Right forelimb (tissue), 1 donor: ENCODE results near the gene ARMC10.
"Not testable (repeated sequence)": the region's sequence is repeated elsewhere in the genome, so short reads cannot be mapped to it uniquely, and the experiment has no call there.

ENCODE experiments used
- DNase-seq: peaks from one replicate; pipeline ENCODE4 v3.0.0-alpha.2; 2018

ARMC10 gene

DNA sequence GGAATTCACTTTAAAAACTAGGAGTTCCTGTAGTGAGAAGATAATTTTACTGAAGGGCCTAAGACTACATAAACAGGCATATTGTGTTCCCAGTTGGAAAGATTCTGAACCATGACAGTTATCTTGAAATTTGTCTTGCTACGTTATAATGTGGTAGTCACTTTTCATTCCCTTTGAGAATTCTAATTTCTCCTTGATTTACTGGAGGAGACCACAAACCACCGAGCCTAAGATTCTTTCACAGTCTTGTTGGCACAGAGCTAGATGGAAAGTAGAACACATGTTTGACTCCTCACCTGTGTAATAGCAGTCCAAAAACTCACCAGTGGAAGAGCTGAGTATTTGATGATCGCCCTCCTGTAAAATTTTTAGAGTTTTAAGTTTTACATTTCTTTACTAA, 4.9 kb downstream of the ARMC10 start:
- DNase-seq = no peak

DNA sequence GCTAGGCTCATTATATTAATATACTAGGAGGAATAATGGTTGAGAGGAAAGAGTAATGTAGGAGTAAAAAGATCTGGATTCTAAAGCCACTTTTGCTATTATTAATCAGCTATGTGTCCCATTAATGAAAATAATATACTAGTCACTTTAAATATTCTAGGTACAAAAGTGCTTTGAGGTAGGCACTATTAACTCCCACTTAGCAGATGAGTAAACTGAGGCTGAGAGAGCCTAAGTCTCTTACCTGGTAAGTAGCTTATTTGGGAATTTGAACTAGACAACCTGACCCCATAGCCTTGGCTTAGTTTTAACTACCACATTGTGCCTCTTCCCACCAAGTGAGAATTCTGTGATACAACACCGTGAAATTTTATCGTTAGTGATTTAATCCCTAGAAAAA, 6.0 kb downstream of the ARMC10 start:
- DNase-seq = no peak

DNA sequence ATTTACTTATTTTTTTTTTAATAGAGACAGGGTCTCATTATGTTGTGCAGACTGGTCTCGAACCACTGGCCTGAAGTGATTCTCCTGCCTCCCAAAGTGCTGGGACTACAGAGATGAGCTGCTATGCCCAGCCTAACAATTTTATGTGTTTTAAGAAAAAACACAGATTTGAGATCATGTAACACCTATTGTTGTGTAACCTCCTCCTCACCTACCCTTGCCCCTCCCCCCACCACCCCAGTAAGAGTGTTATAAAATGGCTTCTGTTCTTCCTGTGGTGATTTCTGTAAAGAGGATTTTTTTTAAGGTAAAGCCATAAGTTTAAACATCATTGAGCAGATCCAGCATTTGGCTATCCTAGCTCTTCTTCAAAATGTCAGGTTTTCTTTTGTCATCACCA, 7.6 kb downstream of the ARMC10 start:
- DNase-seq = no peak

DNA sequence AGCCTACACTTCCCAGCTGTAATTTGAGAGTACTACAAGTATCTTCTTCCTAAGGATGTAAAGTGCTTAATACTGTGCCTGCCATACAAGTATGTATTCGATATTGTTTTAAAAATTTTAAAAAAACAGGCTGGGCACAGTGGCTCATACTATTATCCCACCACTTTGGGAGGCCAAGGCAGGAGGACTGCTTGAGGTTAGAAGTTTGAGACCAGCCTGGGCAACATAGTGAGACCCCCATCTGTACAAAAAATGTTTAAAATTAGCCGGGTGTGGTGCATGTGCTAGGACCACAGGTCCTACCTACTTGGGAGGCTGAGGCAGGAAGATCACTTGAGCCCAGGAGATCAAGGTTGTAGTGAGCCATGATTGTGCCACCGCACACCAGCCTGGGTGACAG, 8.3 kb downstream of the ARMC10 start:
- no peak for DNase-seq

DNA sequence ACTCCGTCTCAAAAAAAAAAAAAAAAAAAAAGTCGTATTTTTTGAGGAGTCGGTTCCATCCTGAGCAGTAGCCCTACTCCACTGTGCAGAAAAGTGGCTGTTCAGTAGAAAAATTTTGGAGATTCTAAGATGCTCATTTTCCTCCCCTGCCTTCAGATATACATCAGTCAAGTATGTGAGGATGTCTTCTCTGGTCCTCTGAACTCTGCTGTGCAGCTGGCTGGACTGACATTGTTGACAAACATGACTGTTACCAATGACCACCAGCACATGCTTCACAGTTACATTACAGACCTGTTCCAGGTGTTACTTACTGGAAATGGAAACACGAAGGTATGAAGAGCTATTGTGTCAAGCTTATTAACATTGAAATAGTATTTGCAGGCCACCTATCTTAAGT, 17.4 kb downstream of the ARMC10 start:
- not testable (repeated sequence) for DNase-seq

DNA sequence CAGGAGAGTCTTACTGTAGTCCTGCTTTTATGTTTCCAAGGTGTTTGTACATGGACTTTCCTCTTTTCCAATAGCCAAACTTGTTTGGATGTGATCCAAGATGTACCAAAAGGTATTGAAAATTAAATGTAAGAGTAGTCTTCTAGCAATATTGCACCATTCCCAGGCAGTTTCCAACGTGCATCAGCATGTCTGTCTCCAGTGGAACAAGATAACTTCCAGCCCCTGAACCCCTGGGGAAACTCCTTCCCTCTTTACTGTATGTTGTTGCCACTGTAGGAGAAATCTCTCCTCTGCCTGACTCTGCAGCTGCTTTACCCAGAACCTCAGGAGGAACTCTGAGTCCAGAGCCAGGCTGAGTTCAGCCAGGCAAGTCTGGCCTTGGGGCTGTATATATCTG, 18.5 kb downstream of the ARMC10 start:
- DNase-seq = no peak

DNA sequence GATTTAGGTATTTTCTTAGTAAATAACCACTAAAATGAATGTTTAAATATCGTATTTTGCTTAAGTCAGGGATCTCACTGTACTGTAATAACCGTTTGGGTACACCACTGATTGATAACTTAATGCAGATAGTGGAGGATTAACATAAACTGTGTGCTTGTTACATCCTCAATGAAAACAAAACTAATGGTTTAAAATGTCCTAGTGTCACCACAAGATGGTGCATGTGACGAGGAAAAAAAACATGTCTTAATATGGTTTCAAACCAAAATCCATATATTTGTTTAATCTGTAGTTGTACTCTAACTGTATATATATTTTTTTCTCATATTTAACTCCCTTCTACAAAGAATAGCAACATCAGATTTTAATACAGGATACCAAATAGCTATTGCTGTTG, 19.2 kb downstream of the ARMC10 start:
- DNase-seq = no peak

DNA sequence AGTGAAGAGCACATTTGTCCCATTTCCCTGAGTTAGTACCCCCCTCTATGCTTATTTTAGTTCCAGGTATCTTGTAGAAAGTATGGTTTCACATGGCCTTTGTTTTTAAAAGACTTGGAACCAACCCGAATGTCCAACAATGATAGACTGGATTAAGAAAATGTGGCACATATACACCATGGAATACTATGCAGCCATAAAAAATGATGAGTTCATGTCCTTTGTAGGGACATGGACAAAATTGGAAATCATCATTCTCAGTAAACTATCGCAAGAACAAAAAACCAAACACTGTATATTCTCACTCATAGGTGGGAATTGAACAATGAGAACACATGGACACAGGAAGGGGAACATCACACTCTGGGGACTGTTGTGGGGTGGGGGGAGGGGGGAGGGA, 20.6 kb downstream of the ARMC10 start:
- DNase-seq = not testable (repeated sequence)

DNA sequence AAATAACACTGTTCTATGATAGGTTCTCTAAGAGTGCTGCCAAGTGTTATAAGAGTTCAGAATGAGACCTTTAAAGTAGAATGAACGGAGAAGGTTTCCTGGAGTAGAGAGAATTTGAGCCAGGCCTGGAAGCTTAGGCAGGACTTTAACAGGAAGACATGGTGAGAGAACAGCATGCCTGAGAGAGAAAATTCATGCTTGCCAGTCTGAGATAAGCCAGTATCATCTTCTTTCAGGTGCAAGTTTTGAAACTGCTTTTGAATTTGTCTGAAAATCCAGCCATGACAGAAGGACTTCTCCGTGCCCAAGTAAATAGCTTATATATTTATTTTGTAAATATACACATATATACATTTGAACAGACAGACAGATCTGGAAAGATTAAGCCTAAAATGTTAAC, 22.1 kb downstream of the ARMC10 start:
- no peak for DNase-seq

DNA sequence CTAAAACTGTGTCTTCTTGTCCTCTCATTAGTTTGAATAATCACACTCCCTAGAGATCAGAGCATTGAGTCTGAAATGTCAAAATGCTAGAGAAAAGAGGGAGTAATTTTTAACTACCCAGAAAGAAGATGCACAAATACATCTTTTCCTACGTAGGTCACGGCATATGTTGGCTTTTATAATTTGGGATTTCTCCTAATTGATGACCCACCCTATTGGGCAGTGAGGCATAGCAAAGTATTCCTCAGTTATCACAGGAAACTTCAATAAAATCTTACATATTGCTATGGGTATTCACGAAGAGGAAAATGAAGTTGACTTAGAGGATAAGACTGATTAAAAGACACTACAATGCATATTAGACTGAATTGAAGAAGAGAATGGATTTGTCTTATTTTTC, 25.4 kb downstream of the ARMC10 start:
- no peak for DNase-seq

DNA sequence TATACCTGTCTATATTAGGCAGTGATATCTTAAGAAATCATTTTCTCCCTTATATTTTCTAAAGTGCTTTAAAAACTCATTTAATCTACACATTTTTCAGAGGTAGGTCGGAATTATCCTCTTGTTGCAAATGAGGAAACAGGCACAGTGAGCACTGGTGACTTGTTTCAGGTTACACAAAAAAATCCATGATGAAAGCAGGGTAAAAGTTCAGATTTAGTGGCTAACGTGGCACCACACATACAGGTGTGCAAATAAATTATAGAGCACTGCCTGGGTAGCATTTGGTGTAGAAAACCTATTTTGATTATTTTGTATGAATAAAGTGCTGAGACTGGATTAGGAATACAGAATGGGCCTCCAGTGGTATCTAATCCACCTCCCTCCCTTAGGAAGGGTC, 26.6 kb downstream of the ARMC10 start:
- DNase-seq = no peak

DNA sequence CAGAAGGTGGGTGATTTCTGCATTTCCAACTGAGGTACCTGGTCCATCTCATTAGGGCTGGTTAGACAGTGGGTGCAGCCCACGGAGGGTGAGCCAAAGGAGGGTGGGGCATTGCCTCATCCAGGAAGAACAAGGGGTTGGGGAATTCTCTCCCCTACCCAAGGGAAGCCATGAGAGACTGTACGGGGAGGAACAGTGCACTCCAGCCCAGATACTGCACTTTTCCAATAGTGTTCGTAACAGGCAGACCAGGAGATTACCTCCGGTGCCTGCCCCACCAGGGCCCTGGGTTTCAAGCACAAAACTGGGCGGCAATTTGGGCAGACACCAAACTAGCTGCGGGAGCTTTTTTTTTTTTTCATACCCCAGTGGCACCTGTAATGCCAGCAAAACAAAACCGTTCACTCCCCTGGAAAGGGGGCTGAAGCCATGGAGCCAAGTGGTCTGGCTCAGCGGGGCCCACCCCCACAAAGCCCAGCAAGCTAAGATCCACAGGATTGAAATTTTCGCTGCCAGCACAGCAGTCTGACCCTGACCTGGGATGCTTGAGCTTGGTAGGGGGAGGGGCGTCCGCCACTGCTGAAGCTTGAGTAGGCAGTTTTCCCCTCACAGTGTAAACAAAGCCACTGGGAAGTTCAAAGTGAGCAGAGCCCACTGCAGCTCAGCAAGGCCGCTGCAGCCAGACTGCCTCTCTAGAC, 31.2 kb downstream of the ARMC10 start:
- no peak for DNase-seq

DNA sequence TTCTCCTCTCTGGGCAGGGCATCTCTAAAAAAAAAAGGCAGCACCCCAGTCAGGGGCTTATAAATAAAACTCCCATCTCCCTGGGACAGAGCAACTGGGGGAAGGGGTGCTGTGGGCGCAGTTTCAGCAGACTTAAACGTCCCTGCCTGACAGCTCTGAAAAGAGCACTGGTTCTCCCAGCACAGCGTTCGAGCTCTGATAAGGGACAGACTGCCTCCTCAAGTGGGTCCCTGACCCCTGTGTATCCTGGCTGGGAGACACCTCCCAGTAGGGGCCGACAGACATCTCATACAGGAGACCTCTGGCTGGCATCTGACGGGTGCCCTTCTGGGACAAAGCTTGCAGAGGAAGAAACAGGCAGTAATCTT, 31.7 kb downstream of the ARMC10 start:
- DNase-seq = not testable (repeated sequence)

DNA sequence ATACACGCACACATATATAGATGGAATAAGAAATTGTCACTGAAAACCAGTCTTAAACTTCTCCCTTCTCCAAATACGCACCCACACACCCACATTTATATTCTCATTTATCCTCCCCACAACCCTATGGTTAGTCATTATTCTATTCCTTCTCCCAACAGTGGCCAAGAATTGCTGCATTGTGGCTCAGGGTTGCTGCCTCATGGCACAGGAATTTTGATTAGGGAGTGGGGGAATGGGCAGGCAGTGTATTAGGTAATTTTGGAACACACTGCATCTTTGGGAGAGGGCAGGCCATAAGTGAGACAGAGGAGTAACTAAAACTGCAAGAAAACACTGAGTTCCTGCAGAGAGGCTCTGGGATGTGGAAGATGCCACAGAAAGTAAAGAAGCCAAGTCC, 38.2 kb downstream of the ARMC10 start:
- no peak for DNase-seq

DNA sequence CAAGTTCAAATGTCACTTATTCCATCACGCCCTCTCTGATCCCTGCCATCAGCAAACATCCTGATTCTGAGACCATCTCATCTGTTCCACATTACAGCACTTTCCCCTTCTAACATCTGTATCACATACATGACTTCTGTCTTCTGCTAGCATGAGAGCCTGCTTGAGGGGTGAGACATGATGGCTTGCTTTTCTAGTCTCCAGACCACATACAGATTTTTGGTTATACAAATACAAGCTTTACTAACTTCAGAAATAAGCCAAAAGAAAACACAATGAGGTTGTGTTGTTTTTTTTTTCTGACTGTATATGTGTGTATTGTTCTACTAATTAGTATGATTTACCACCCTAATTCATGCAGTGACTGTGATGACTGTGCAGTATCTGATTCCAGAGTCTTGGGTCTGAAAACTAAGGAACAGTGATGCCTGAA, 39.7 kb downstream of the ARMC10 start:
- DNase-seq = no peak

DNA sequence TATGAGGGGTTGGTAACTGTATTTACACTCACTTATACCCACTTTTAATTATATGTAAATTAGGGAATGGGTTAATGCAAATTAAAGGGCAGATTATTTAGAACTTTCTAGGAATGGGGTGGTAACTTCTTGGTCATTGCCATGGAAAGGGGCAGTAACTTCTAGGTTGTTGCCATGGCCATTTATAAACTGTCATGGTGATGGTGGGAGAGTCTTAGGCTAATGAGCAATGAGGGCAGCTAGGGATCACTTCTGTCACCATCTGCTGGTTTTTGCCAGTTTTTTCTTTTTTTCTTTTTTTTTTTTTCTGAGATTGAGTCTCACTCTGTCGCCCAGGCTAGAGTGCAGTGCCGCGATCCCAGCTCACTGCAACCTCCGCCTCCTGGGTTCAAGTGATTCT, 40.8 kb downstream of the ARMC10 start:
- no peak for DNase-seq

DNA sequence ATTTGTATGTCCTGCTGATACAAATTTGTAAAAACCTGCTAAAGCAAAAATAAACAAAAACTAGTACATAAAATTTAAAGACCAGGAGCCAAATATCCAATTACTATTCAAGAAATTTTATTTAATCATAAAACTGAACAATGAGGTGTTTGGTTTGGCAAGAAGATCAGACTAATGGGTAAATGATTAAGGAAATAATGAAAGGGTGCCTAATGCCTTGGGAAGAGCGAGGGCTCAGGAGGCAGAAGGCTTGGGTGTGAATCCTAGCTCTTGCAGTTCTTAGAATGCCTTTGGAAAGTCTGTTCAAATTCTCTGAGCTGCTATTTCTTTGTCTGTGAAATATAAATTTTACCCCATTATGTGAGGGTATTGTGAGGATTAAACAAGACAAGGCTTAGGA, 41.6 kb downstream of the ARMC10 start:
- DNase-seq = no peak

DNA sequence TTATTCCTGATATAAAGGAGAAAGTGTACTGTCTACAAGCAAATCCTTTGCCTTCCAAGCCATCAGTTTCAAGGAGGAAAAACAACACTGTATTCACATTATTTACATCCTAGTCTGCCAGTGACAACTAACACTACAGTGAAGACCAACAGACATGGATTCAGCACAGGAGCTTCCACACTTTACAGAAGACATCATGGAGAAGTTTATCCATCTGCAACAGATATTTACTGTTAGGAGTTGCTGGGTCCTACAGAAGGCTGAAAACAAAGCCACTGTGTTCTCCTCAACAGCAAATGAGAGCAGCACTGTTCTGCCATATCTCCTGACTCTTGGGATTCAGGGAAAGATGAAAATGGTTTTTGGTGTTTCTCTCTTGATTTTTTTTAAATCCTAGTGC, 42.1 kb downstream of the ARMC10 start:
- DNase-seq = no peak

DNA sequence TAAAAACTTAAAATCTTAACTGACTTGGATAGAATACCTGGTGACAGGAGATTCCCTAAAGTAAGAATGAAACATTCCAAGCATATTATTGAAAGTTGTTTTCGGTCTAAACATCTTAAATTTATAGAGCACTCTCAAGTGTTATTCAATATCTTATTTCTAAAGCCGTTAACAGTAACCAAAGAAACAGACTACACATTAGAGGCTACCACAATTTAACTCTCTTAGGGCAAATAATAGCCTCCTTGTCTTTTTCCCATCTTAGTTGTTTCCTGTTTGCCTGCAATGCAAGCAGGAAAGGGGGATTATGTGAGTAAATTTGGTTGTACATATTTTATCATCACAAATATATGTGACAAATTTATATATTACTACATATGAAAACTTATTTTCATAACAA, 42.5 kb downstream of the ARMC10 start:
- DNase-seq = no peak

DNA sequence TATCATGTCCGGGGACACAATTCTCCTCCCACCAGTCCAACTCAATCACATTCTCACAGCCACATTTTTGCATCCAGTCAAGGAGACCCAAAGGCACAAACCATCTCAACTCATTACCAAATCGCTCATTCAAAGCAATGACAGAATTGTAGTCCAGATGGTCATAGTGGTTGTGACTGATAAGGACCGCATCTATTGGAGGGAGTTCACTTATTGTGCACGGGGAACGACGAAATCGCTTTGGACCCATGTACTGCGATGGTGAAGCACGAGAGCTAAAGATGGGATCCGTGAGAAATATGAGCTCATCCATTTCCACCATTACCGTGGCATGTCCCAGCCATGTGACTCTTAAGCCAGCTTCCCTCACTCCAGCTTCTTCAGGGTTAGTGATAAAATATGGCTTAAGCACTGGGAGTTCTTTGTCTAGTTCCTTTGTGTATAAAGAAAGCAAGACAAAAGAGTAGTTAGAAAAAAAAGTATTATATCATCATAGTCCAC, 44.9 kb downstream of the ARMC10 start:
- no peak for DNase-seq

DNA sequence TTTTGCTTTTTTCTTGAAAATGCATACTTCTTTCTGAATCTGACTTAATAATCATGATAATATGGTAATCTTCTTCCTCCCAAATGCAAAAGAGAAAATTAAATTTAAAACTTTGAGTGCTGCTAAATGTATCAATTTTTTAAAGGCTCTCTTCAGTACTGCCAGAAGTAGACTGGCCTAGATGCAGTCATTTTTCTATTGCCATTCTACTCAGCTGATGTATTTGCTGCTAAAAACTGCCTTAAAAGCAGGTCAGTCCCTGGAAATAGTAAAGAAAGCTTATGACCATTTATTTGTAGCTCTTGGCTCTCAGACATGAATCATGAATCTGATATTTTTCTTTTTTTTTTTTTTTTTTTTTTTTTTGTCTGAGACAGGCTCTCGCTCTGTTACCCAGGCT, 45.4 kb downstream of the ARMC10 start:
- DNase-seq = no peak

DNA sequence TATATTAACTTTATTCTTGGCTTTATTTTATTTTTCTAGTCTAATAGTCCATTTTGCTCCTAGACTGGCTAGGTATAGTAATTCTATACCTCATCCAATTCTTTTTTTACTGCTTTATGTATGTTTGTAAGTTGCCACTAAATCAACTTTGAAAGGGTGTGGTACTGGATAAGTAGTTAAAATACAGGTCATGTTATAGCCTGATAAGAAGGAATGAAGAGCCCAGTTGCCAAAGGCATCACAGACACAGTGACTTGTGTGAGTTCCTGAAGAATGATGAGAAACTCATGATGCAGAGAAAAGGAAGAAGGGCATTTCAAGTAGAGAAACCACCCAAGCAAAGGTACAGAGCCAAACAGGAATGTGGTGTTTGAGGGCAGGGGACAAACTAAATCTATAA, 46.7 kb downstream of the ARMC10 start:
- no peak for DNase-seq

DNA sequence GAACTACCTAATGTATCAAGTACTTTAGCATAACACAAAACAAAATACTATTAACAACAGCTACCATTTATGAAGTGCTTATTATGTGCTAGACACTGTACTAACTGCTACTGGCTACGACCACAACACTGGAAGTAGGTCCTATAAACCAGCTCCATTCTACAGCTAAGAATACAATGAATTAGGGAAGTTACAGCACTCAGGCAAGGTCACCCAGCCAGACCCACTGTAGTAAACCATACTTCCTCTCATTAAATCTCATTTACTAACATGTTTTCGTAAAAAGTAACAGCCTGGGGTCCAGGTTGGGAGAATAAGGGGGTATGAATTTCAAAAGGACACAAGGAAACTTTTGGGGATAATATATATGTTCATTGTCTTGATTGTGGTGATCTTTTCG, 48.6 kb downstream of the ARMC10 start:
- DNase-seq = no peak

DNA sequence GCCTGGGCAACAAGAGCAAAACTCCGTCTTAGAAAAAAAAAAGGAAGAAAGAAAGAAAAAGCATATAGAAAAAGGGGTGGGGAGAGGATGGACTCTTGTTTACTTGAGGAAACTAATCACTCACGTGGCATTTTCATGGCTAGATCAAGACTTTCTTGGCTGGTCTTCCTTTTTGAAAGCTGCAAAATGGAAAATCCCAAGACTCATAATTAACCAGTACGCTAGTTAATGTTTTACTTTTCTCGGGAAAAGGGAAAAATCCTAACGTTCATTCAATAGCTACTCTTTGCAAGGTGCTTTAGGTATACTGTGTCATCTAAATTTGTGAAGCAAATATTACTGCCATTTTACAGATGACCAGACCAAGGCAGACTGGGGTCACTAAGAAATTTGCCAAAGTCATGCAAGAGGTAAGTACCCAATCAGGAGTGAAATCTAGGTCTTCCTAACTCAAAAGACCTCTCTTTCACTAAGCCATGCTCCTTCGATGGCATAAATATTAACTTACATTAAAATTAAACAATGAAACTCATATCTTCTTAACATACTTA, 49.6 kb downstream of the ARMC10 start:
- no peak for DNase-seq

DNA sequence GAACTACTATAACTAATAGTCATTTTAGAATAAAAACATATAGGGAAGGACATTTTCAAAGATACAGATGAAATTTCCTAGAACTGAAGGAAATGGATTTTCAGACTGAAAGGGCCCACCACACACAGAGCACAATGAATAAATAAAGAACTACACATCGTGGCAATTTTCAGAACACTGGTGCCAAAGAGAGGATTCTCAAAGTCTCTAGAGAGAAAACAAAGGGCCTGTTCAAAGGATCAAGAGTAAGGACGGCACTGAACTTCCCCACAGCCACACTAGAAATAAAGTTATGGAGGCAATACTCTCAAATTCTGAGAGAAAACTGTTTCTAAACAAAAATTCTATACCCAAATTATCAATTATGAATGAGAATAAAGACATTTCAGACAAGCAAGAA, 52.1 kb downstream of the ARMC10 start:
- DNase-seq = no peak
